ENCODE data around the gene AGAP6.
"Not testable (repeated sequence)": the region's sequence is repeated elsewhere in the genome, so short reads cannot be mapped to it uniquely, and the experiment has no call there.

The AGAP6 gene

DNA sequence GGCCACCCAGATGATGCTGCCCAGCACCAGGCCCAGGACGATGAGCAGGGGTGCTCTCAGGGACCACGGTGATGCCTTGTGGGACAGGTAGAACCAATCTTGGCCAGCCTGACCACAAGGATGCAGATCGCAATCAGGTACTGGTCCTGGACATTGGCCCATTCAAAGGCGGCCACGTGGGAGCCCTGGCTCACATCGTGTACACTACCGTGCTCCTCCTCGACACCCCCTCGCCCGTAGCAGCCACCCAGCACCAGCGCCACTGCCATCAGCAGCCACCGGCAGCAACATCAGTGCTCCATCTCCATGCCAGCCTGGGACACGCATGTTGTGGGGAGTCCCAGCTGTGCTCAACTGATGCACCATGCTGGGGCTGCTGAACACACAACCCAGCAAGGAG is 39.0 kb downstream of the AGAP6 start:
- FAIRE-seq, result no peak

DNA sequence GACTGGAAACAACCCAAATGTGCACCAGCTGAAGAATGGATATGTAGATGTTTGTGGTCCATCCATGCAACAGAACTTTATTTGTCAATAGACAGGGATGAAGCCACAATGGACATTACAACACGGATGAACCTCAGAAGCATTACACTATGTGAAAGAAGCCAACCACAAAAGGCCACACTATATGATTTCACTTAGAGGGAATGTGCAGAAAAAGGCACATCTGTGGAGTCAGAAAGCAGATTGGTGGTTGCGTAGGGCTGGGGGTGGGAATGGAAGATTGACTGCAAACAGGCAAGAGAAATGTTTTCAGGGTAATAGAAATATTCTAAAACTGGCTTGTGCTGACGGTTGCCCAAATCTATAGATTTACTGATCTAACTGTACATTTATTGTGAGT is 45.3 kb downstream of the AGAP6 start:
- no peak for FAIRE-seq

DNA sequence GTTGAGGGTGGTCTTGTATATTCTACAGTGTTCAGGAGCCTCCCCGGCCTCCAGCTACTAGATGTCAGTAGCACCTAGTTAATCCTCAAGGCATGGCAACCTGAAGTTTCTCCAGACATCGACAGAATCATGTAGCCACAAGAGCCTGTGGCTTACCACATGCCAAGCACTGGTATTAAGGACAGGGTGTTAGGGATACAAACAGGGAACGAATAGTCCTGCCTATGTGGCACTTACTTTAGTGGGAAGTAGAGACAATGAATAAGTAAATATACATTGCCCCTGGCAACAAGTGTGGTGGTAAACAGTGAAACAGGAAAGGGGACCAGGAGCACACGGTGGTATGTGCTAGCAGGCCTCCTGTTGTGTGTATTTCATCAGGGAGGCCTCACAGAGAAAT is 47.1 kb downstream of the AGAP6 start:
- not testable (repeated sequence) for FAIRE-seq

DNA sequence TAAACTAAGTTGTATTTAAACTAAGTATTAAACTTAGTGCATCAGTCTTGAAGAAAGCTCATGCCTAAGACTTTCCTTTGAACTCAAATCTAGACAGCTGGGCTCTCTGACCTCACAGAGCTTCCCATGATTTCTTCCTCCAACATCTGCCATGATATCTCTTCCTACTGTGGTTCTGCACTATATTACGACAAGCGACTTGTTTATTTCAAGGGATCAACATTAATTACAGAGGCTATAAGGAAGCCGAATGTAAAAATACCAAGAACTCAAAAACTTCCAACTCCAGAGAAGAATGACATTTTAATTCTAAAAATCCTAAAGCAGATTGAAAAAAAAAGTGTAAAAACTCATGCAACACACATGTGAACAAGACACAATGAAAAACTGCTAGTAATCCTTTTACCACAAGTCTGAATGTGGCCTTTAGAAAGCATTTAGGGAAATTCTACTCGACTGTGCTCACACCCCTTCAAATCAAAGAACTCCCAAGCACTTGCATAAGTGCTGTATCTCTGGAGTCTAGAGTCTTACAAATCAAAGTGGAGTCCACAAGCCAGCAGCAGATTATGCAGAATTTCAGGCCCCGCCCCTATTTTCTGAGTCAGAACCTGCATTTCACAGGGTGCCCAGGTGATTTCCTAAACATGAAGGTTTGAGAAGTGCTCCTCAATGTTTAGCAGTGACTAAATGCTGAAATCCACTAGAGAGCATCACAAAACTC is 56.9 kb downstream of the AGAP6 start:
- no peak for FAIRE-seq

DNA sequence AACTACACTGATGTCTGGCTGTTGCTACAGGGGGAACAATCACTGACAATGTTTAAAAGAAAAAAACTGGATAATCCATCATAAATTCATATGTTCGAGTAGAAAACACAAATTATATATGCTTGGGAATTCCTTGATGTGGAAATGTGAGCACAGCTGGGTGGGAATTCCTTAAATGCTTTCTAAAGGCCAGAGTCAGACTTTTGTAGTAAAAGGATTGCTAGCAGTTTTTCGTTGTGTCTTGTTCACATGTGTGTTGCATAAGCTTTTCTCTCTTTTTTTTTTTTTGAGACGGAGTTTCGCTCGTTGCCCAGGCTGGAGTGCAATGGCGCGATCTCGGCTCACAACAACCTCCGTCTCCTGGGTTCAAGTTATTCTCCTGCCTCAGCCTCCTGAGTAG is 58.3 kb downstream of the AGAP6 start:
- FAIRE-seq, result not testable (repeated sequence)

DNA sequence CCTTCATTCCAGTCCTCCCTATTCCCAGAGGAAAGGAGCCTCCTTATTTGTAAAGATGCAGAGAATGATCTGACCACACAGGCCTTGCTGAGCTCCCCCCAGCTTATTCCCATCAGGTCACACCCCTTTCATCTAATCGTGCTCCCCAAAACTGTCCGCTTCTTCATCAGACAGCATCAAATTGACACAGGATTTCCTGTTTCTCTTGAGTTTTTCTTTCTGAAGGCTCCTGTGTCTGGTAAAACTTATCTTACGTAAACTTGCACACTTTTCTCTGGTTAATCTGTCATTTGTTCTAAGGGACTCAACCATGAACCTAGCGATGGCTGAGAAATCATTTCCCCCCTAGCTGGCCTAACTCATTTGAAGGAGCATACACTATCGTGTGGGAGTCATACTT is 59.4 kb downstream of the AGAP6 start:
- not testable (repeated sequence) for FAIRE-seq

DNA sequence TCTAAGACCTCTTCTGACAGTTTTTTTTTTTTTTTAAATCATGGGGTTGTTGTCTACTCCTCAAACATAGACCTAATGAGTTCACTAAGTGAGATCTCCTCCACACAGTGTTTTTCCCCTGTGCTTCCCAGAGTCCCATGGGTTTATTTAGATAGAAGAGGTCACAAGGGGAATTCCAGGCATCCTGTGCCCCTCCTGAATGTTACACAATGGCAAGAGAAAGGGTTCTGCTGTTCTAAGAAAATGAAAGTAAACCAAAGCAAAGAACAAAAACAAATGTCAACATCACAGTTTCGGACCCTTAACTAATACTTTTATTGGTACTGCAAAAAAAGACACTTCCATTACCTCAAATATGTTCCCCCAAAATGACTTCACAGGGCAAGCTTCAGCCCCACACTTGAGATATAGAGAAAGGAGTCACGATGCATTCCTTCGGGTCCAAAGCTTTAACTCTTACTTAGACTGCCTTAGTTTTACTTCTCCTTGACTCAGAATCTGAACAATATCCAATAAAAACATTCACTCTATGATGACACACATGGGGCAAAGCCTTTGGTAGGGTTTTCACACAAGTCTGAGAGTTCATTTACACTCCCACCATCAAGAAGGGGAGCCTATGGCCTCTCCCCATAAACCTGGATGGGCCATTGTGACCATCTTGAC is 63.9 kb downstream of the AGAP6 start:
- not testable (repeated sequence) for FAIRE-seq

DNA sequence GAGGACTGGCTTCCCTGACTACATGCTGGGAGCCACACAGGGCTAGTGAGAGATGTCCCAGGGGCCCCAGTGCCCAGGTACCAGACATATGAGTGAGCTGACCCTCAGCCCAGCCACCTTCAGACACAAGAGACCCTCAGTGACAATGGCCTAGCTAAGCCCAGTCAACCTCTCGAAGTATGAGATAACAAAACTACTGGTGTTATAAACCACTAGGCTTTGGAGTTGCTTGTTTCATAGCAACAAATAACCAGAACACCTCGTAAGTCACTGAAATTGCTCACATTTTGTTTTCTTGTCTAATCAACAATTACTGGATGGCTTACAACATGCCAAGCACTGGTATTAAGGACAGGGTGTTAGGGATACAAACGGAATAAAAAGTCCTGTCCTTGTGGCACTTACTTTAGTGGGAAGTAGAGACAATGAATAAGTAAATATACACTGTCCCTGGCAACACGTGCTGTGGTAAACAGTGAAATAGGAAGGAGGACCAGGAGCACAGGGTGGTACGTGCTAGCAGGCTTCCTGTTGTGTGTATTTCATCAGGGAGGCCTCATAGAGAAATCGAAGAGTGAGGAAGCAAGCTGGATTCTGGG is 64.7 kb downstream of the AGAP6 start:
- FAIRE-seq, result not testable (repeated sequence)

DNA sequence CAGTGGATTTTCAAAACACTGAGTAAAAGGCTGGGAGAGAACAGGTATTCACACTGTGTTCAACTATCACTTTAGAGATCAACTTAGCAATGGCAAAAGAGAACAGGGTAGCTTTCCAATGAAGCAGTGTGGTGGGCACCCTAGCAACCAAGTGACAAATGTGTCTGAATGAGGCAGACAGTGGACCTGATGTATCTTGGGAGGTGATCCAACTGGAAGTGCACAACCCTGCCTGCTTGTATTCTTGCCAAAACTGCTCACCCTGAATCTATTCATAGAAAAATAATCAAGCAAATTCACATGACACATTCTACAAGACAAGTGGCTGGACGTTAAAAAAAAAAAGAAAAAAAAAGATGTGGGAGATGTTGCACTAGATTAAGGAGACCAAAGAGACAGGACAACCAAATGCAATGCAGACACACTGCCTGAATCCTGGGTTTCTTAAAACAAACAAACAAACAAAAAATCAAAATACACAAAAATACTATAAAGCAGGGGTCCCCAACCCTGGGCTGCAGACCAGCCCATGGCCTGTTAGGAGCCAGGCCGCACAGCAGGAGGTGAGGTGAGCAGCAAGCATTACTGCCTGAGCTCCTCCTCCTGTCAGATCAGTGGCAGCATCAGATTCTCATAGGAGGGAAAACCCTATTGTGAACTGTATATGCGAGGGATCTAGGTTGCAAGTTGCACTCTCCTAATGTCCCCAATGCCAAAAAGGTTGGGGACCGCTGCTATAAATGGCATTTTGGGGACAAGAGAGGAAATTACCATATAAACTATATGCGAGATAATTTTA is 67.5 kb downstream of the AGAP6 start:
- FAIRE-seq, result not testable (repeated sequence)

DNA sequence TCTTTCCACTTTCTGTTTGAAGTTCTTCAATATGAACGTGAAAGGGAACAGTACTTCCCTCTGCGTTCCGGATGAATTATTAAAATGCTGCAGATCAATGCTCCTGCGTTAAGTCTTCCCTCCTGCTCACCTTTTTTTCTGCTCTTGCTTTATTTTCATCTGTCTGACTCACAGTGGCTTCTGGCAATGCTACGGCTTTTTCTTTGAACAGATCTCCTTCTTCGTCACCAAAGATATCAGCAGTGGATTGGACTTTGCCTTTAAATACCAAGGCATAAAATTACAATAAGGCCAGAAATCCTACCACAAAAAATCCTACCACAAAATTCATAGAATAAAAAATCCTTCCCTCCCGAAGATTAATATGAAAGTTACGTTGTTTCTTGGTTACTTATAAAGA is 68.4 kb downstream of the AGAP6 start:
- FAIRE-seq, result not testable (repeated sequence)

DNA sequence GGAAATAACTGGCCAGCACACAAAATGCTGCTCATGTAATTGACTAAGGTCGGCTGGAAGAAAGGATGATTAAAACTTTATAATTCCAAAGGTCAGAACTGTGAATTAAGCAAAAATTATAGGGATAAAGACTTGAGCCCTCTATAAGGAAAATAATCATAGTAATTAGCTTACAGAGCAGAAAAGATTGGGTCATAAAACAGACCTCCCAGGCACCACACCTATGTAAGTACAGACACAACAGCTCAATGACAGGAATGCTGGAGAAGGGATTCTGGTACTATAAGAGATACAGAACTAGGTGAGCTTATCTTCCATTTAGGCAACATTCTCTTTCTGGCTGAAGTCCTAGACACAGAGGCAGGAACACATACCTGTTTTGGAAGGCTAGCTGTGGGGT is 70.5 kb downstream of the AGAP6 start:
- FAIRE-seq, result not testable (repeated sequence)

DNA sequence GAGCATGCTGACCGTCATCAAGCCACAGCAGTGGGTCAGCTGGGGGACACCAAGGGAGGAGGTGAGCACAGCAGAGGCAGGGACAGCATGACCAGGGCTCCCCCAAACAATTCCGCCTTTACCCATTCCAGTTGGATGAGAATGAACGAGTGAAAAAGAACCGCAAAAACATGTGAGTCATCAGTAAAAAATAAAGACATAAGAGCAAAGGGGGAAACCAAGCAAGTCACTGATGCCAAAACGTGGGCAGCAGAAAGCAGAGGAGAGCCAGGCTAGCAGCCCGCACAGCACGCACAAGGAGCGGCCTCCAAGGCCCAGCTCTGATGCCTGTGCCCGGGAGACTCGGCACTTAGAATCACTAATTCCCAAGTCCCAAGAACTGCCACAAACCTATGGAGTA is 71.7 kb downstream of the AGAP6 start:
- not testable (repeated sequence) for FAIRE-seq

All from TTC549 (cell line).